Loucy (cell line): Measurements from ENCODE around the gene RAB33A.
A peak's percentile ranks its signal among the peaks of the same experiment; 100 is the strongest.

Experiments used
- H2AFZ ChIP-seq: fragments of 200-600 bp; sonication (generic); 2 replicates; pipeline ENCODE4 v1.6.0; 2016; ENCODE audit warnings: antibody characterized with exemption, mild to moderate bottlenecking, low read length, moderate library complexity
- H3F3A ChIP-seq: fragments of 200-600 bp; 2 replicates; pipeline ENCODE4 v1.6.0; 2016; ENCODE audit warnings: antibody characterized with exemption, low read depth, mild to moderate bottlenecking
- H3K27me3 ChIP-seq: fragments of 200-600 bp; sonication (generic); 2 replicates; pipeline ENCODE4 v1.6.1; 2014; ENCODE audit warnings: low read length, mild to moderate bottlenecking; ENCODE audit not compliant: insufficient read depth, poor library complexity, severe bottlenecking
- H3K36me3 ChIP-seq: fragments of 200-600 bp; sonication (generic); 2 replicates; pipeline ENCODE4 v1.6.1; 2016; ENCODE audit warnings: low read length; ENCODE audit not compliant: insufficient read depth
- H3K4me1 ChIP-seq: fragments of 200-600 bp; sonication (generic); 2 replicates; pipeline ENCODE4 v1.5.1; 2014; ENCODE audit warnings: low read length, mild to moderate bottlenecking; ENCODE audit not compliant: insufficient read depth, poor library complexity, severe bottlenecking
- H3K4me2 ChIP-seq: fragments of 200-600 bp; sonication (generic); 2 replicates; pipeline ENCODE4 v1.6.0; 2014; ENCODE audit warnings: antibody characterized with exemption, low read length, low read depth, mild to moderate bottlenecking; ENCODE audit not compliant: poor library complexity, severe bottlenecking
- H3K4me3 ChIP-seq: fragments of 200-600 bp; sonication (generic); 2 replicates; pipeline ENCODE4 v1.5.1; 2014; ENCODE audit warnings: low read length, mild to moderate bottlenecking, mixed read lengths; ENCODE audit not compliant: poor library complexity, severe bottlenecking
- H3K79me2 ChIP-seq: fragments of 200-600 bp; sonication (generic); 2 replicates; pipeline ENCODE4 v1.6.1; 2014; ENCODE audit warnings: low read length; ENCODE audit not compliant: insufficient read depth
- H3K9ac ChIP-seq: fragments of 200-600 bp; sonication (generic); 2 replicates; pipeline ENCODE4 v1.6.0; 2014; ENCODE audit warnings: mild to moderate bottlenecking, low read depth, low read length, moderate library complexity; ENCODE audit not compliant: poor library complexity, severe bottlenecking
- H3K9me2 ChIP-seq: fragments of 200-600 bp; sonication (generic); replicated peaks from 2 replicates; pipeline ENCODE4 v1.6.1; 2016; ENCODE audit warnings: low read depth, low read length, mixed read lengths
- H3K9me3 ChIP-seq: fragments of 200-600 bp; sonication (generic); 2 replicates; pipeline ENCODE4 v1.6.1; 2014; ENCODE audit warnings: mild to moderate bottlenecking, antibody characterized with exemption, low read length, low read depth; ENCODE audit not compliant: insufficient read depth
- H4K20me1 ChIP-seq: fragments of 200-600 bp; sonication (generic); 2 replicates; pipeline ENCODE4 v1.6.0; 2014; ENCODE audit warnings: antibody characterized with exemption, low read length, mild to moderate bottlenecking; ENCODE audit not compliant: insufficient read depth, poor library complexity, severe bottlenecking
- CTCF ChIP-seq: fragments of 200-600 bp; sonication (generic); conservative IDR thresholded peaks from 2 replicates; pipeline ENCODE4 v1.5.1; 2014; ENCODE audit warnings: mild to moderate bottlenecking, antibody characterized with exemption, low read length
- EZH2phosphoT487 ChIP-seq: fragments of 200-600 bp; IDR thresholded peaks from 2 replicates; pipeline ENCODE4 v1.6.1; 2018; ENCODE audit warnings: antibody characterized with exemption, mild to moderate bottlenecking, moderate library complexity, borderline replicate concordance

RAB33A gene

GRCh38 chrX:130173190-130173895 lies 1.6 kb downstream of the RAB33A start:
- H3K79me2 ChIP-seq: peaks cover 78% of the 10 kb centered on the region
- H2AFZ ChIP-seq: no peak overlapping the region
- H4K20me1 ChIP-seq: peaks cover 35% of the 10 kb centered on the region
- peaks cover 47% of the 10 kb centered on the region for H3K4me1 ChIP-seq
- H3K9me3 ChIP-seq: no peaks in the 10 kb centered on the region
- no peaks in the 10 kb centered on the region for H3K9me2 ChIP-seq
- H3K36me3 ChIP-seq: no peaks in the 10 kb centered on the region
- H3K4me3 ChIP-seq: peak overlapping the region; percentile 99
- no peaks in the 10 kb centered on the region for H3K27me3 ChIP-seq
- peak overlapping the region; percentile 98 for H3K4me2 ChIP-seq
- H3F3A ChIP-seq: no peaks in the 10 kb centered on the region
- peak overlapping the region; percentile 98 for H3K9ac ChIP-seq
- no peak for TF ChIP-seq CTCF
- no peak for TF ChIP-seq EZH2phosphoT487

- H3K79me2 ChIP-seq: peaks cover 83% of the 10 kb centered on the region
- TF ChIP-seq EZH2phosphoT487 (no peak), CTCF (no peak)
- H3K36me3 ChIP-seq: no peaks in the 10 kb centered on the region
- no peaks in the 10 kb centered on the region for H3K9me3 ChIP-seq
- no peaks in the 10 kb centered on the region for H3F3A ChIP-seq
- peaks cover 39% of the 10 kb centered on the region for H4K20me1 ChIP-seq
- peak overlapping the region; percentile 98 for H3K9ac ChIP-seq
- H3K9me2 ChIP-seq: no peaks in the 10 kb centered on the region
- H3K4me1 ChIP-seq: peaks cover 51% of the 10 kb centered on the region
- H3K4me3 ChIP-seq: peak overlapping the region; percentile 99
- H2AFZ ChIP-seq: no peak overlapping the region
- no peaks in the 10 kb centered on the region for H3K27me3 ChIP-seq
- peak overlapping the region; percentile 98 for H3K4me2 ChIP-seq
Observed at GRCh38 chrX:130174045-130174704, 2.4 kb downstream of the RAB33A start.

GRCh38 chrX:130174937-130175336 lies 3.2 kb downstream of the RAB33A start:
- H3K4me2 ChIP-seq: peak overlapping the region; percentile 98
- peak overlapping the region; percentile 99 for H3K4me3 ChIP-seq
- peaks cover 88% of the 10 kb centered on the region for H3K79me2 ChIP-seq
- H3K9me3 ChIP-seq: no peaks in the 10 kb centered on the region
- H3K4me1 ChIP-seq: peaks cover 53% of the 10 kb centered on the region
- no peaks in the 10 kb centered on the region for H3K27me3 ChIP-seq
- no peak overlapping the region for H2AFZ ChIP-seq
- peak overlapping the region; percentile 98 for H3K9ac ChIP-seq
- no peaks in the 10 kb centered on the region for H3K9me2 ChIP-seq
- TF ChIP-seq CTCF: no peak
- no peak for TF ChIP-seq EZH2phosphoT487
- no peaks in the 10 kb centered on the region for H3F3A ChIP-seq
- H4K20me1 ChIP-seq: peaks cover 44% of the 10 kb centered on the region
- no peaks in the 10 kb centered on the region; the same call in 1 of the 2 replicates for H3K36me3 ChIP-seq
